Coronary artery (tissue), 2 donors: ENCODE results near the gene PPP5C.

Experiments used
- DNase-seq: peaks from one replicate; pipeline ENCODE4 v3.0.0-alpha.2; 2017; ENCODE audit warnings: low spot score
- H3K27ac ChIP-seq, 2 donors: fragments of 200-600 bp; sonication (generic); one replicate each; pipeline ENCODE4 v1.5.1; 2016 to 2019
- H3K4me3 ChIP-seq: fragments of 200-600 bp; sonication (generic); 2 replicates; pipeline ENCODE4 v1.5.1; 2016; ENCODE audit warnings: mild to moderate bottlenecking, moderate library complexity
- TF ChIP-seq, protein P1 (sequence below): fragments of 200-600 bp; sonication (generic); IDR thresholded peaks from one replicate; pipeline ENCODE4 v1.5.1; 2019; ENCODE audit warnings: antibody characterized with exemption

Gene PPP5C

DNA sequence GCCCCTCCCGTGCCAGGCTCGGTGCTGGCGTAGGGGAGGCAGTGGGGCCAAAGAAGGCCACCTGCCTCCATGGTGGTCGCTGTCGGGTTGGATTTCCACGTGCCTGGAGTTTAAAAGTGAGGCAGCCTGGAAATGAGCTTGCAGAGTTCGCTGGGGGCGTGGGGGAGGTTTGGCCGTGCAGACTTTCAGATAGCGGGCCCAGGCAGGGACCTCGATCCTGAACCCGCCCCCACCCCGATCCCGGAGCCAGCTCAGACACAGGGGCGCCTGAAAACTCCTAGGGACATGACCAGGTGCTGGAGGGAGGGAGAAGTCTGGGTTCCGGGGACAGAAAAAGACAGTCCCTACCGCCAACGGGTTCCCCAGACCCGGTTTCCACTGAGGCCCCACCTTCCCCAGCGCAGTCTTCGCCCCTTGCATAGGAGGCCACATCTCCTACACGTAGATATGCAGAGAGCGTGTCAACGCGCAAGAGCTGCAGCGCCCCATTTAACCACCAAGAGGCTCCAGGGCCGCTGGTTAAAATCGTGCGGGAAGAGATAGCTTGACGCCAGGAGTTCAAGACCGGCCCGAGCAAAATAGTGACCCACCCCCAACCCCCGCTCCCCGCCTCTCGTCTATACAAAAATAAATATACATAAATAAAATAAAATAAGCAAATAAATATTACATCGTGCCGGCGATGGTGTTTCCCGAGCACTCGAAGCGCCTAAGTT lies 58.0 kb downstream of the PPP5C start:
- Histone ChIP-seq H3K4me3 (peak overlapping the region; percentile 70), H3K27ac (peak overlapping the region; percentile 46 to 83)
- TF ChIP-seq, protein P1, sequence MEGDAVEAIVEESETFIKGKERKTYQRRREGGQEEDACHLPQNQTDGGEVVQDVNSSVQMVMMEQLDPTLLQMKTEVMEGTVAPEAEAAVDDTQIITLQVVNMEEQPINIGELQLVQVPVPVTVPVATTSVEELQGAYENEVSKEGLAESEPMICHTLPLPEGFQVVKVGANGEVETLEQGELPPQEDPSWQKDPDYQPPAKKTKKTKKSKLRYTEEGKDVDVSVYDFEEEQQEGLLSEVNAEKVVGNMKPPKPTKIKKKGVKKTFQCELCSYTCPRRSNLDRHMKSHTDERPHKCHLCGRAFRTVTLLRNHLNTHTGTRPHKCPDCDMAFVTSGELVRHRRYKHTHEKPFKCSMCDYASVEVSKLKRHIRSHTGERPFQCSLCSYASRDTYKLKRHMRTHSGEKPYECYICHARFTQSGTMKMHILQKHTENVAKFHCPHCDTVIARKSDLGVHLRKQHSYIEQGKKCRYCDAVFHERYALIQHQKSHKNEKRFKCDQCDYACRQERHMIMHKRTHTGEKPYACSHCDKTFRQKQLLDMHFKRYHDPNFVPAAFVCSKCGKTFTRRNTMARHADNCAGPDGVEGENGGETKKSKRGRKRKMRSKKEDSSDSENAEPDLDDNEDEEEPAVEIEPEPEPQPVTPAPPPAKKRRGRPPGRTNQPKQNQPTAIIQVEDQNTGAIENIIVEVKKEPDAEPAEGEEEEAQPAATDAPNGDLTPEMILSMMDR, result peak; percentile 27
- no peak for DNase-seq

DNA sequence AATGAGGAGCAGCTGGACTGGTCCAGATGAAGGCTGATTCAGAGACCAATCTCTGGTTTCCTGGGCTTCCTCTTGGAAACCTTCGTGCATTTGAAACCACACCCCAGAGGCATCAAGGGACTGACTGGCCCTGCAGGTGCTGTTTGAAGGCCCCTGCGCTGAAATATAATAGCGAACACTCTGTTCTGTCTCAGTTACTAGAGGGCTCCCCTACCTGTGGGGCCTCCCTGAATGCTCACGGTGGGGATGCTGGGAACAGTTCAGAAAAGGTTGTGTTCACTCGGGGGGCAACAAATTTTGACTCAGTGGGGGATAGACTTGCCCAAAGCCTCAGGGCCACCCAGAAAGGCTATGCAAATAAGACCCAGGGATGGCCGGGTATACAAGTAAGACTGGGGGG lies 60.1 kb downstream of the PPP5C start:
- H3K27ac ChIP-seq, result no peak overlapping the region
- no peak for DNase-seq
- H3K4me3 ChIP-seq, result no peak overlapping the region
- TF ChIP-seq, protein P1, result no peak

DNA sequence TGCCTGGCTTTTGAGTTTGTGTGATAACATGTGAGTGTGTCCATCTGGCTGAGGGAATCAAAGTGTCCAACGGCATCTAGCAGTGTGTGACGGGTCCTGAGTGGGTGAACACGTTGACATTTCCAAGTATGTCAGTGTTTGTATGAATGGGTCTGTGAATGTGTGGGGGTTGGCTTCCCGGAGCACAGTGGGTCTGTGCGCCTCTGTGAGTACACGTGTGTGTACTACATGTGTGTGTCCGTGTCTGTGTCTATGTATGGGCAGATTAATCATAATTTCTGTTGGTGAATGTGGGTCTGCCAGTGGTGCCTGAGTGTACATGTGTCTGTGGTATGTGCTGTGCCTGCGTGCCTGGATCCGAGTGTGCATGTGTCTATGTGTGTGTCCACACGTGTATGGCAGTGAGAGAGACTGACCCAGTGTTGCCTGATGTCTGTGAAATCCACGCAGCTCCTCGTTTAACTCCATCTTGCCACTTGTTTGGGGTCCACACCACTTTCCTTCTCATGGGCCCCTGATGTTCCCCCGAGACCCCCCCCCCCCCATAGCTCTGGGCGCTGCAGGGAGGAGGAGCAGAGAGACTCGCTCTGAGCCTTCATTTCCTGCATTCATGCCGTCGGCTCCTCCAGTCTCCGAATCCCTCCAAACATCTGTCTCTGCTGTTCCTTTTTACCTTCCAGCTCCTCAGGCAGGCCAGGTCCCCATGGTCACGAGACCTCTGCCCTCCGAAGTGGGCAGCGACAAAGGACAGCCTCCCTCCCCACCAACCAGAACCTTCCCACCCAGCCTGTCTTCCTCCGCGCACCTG lies 61.2 kb downstream of the PPP5C start:
- Histone ChIP-seq H3K27ac (peak overlapping the region; percentile 36 to 87), H3K4me3 (peak overlapping the region; percentile 65)
- TF ChIP-seq, protein P1, result no peak
- no peak for DNase-seq

DNA sequence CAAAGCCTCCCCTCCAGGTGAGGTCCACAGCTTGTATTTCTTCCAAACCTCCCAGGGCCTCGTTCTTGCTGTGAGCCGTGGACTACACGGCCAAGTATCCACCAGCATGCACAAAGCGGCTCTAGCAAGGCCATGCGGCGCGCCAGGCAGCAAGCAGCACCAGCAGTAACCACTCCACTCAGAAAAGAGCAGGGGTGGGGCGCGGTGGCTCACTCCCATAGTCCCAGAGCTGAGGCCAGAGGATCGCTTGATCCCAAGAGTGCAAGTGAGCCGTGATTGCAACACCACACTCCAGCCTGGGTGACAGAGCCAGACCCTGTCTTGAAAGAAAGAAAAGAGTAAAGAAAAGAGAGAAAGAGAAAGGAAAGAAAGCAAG lies 61.8 kb downstream of the PPP5C start:
- peak; percentile 92 for DNase-seq
- H3K27ac ChIP-seq, result peak overlapping the region; percentile 36 to 87
- TF ChIP-seq, protein P1, result no peak
- H3K4me3 ChIP-seq, result peak overlapping the region; percentile 65

DNA sequence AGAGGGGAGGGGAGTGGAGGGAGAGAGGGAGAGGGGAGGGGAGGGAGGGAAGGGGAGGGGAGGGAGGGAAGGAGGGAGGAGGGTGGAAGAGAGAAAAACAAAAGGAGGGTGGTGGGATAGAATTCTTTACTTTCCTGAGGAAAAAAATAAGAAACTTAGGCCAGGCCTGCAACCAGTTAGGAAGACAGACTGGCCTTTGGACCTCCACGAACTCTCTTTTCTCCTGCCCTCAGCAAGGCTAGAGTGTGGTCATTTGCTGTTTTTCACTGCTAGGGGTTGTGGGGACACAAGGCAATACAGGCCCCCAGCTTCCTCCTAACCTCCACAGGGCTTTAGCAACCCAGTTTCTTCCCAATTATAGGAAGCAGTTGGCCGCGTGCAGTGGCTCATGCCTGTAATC lies 62.3 kb downstream of the PPP5C start:
- DNase-seq, result no peak
- Histone ChIP-seq H3K4me3 (no peak overlapping the region), H3K27ac (peak overlapping the region; percentile 36 to 87)
- TF ChIP-seq, protein P1, result no peak

DNA sequence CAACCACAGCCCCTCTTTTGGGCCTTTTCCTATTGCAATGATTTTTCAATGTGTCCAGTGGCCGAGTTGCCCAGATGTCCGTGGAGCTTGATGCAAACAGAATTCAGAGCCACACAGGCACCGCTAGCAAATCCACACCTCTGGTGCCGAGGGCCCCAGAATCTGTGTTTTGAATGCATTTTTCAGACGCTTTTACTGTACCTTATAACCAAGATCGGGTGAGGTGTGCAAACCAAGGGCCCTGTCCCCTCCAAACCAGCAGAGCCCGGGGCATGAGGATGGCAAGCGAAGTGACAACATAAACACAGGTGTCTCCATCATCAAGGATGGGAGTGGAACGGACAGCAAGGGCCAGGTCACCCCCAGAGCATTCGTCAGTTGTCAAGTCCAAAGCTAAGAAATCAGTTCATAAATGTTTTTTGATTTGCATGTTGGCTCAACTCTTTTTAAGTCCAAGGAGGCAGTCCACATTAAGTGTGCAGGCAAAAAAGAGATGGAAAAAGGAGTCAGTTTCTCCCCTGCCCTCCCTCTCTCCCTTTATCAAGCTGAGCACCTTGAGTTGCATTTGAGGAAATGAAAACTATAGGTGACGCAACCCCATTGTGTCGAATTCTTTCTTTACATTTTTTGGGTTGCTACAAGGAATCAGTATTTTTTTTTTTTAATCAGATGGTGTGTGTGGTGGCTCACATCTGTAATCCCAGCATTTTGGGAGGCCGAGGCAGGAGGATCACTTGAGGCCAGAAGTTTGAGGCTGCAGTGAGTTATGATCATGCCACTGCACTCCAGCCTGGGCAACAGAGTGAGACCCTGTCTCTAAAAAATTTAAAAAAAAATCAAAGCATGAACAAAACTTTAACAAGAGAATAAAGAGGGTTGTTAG lies 63.6 kb downstream of the PPP5C start:
- DNase-seq, result no peak
- TF ChIP-seq, protein P1, result no peak
- Histone ChIP-seq H3K4me3 (peak overlapping the region; percentile 78), H3K27ac (peak overlapping the region; percentile 53 to 81)
